Ectodermal cell (in vitro differentiated cells): ENCODE measurements around the gene TGFB1.

Experiments used
- H3K27ac ChIP-seq: 2 replicates; pipeline ENCODE4 v1.7.0; 2013; ENCODE audit warnings: mild to moderate bottlenecking, low read depth, low read length; ENCODE audit not compliant: insufficient read depth, poor library complexity, severe bottlenecking
- H3K27me3 ChIP-seq: 2 replicates; pipeline ENCODE4 v1.7.0; 2013; ENCODE audit warnings: mild to moderate bottlenecking, low read length; ENCODE audit not compliant: insufficient read depth, control insufficient read depth, poor library complexity, severe bottlenecking
- H3K36me3 ChIP-seq: one replicate; pipeline ENCODE4 v1.7.0; 2013; ENCODE audit warnings: low read length; ENCODE audit not compliant: control insufficient read depth, insufficient read depth
- H3K4me1 ChIP-seq: one replicate; pipeline ENCODE4 v1.7.0; 2013; ENCODE audit warnings: low read length; ENCODE audit not compliant: control insufficient read depth, insufficient read depth
- H3K4me3 ChIP-seq: 2 replicates; pipeline ENCODE4 v1.7.0; 2013; ENCODE audit warnings: low read depth, low read length, control low read depth; ENCODE audit not compliant: insufficient read depth
- H3K9me3 ChIP-seq: 2 replicates; pipeline ENCODE4 v1.7.0; 2013; ENCODE audit warnings: mild to moderate bottlenecking, low read length, moderate library complexity; ENCODE audit not compliant: control insufficient read depth
- WGBS, 2 experiments: methylation state at CpG; one replicate each; pipeline ENCODE4 v1.1.7; 2013; ENCODE audit warnings: missing lambda C conversion rate in 2 of 2; 5-methylcytosine and 5-hydroxymethylcytosine counted together

TGFB1 gene

DNA sequence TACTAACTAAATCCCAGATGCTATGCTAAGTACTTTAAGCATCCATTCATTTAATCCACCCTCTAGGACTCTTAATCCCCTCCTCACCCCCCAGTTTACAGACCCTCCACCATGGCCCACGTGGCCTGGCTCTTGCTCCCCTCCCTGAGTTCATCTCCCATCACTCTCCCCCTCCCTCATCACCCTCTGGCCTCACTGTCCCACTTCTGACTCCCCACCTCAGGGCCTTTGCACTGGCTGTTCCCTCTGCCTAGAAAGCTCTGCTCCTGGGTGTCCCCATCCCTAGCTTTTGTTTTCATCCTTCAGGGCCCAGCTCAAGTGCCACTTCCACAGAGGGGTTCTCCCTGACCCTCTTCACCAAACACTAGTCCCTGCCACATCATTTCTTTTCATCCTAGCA, 6.0 kb upstream of the TGFB1 start:
- Histone ChIP-seq H3K4me3 (no peak overlapping the region), H3K9me3 (no peaks in the 10 kb centered on the region), H3K27me3 (no peaks in the 10 kb centered on the region), H3K4me1 (peaks cover 6% of the 10 kb centered on the region), H3K36me3 (no peaks in the 10 kb centered on the region), H3K27ac (no peak overlapping the region)
- WGBS, 2 experiments = 88% methylated on average over 1 of the region's 1 CpG

DNA sequence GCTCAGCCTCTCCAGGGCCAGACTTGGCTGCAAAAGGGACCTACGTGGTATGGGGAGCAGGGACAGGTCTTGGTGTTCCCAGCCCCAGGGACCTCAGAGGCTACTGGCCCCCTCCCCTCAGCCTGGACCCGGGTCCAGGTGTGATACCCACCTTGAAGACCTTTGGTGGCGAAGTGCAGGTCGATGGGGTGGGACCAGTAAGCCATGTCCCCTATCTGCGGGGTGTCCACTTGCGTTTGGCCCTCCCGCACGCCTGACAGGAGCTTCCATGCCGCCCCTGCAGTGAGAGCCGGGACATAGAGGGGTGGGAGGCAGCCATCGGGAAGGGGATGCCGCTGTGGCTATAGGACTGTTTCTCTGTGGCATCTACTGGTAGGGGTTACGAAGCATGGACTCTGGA, 4.0 kb upstream of the TGFB1 start:
- no peaks in the 10 kb centered on the region for H3K36me3 ChIP-seq
- peaks cover 4% of the 10 kb centered on the region for H3K4me1 ChIP-seq
- H3K27me3 ChIP-seq = peaks cover 17% of the 10 kb centered on the region
- H3K27ac ChIP-seq = no peak overlapping the region
- H3K9me3 ChIP-seq = no peaks in the 10 kb centered on the region
- WGBS, 2 experiments = 94% methylated on average over 13 of the region's 13 CpGs
- H3K4me3 ChIP-seq = no peak overlapping the region

DNA sequence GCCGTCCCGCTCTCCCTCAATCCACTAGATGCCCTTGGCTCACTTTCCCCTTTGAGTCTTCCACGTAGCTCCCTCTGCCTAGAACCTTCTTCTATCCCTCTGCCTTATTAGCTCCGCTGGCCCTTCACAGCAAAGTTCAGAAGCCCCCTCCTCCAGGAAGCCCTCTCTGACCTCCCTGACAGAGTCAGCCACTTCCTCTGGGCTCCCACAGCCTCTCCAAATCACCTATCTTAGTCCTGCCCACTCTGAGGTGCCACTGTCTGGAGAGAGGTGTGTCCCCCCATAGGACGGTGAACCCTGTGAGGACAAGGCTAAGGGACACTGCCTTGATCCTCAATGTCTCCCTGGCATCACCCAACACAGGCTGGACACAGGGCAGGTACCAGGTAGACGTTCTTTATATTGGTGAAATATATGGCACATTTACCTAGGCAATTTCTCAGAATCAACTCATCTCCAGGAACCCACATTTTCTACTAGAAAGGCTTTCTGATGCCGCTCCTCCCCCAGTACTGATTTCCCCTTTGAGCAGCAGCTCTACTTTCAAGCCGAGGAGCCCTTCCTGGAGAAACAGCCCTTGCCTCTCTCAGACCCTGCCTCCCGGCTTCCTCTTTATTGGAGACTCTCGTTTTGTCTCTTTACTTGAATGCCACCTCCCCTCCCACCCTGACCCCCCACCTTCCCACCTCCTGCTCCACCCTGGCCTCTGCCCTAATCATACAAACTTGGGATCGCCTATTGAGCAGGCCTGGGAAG, 3.4 kb upstream of the TGFB1 start:
- Histone ChIP-seq H3K9me3 (no peaks in the 10 kb centered on the region), H3K4me1 (peaks cover 9% of the 10 kb centered on the region), H3K36me3 (no peaks in the 10 kb centered on the region), H3K27me3 (peaks cover 23% of the 10 kb centered on the region), H3K27ac (no peak overlapping the region), H3K4me3 (no peak overlapping the region)
- WGBS, 2 experiments = 85 to 86% methylated on average over 11 of the region's 11 CpGs

DNA sequence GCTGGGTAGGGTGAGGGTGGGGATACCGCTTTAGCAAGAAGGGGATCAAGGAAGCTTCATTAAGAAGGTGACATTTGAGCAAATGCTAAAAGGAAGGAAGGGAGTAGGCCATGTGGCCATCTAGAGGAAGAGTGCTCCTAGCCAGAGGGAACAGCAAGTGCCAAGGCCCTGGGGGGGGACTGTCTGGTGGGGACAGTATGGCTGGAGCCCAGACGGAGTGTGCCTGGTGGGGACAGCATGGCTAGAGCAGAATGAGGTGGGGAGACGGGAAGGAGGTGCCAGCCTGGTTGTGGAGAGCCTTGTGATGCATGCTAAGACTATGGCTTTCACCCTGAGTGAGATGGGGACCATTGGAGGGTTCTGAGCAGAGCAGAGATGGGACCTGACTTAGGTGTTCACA, 2.1 kb upstream of the TGFB1 start:
- no peaks in the 10 kb centered on the region for H3K9me3 ChIP-seq
- H3K4me1 ChIP-seq = peaks cover 18% of the 10 kb centered on the region
- H3K36me3 ChIP-seq = no peaks in the 10 kb centered on the region
- H3K27ac ChIP-seq = no peak overlapping the region
- peaks cover 36% of the 10 kb centered on the region for H3K27me3 ChIP-seq
- 82 to 89% methylated on average over 3 of the region's 3 CpGs for WGBS, 2 experiments
- no peak overlapping the region for H3K4me3 ChIP-seq

DNA sequence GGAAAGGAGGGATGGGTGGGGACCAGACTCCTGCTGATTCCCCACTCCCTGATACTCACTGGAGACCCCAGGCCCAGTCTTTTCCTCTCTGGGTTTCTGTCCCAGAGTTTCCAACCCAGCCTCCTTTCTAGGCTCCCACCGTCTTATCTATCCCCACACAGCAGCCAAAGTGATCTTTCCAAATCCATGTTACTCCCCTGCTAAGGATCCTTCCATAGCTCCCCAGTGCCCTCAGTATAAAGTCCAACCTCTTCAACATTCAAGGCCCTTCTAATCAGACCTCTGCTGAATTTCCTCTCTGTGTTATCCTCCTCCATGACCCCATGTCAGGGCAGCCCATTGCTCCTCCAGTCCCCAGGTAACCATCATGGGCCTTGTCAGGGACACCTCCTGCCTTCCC, 1.3 kb upstream of the TGFB1 start:
- H3K4me3 ChIP-seq = no peak overlapping the region
- H3K4me1 ChIP-seq = peaks cover 19% of the 10 kb centered on the region
- peaks cover 44% of the 10 kb centered on the region for H3K27me3 ChIP-seq
- 95% methylated on average over 1 of the region's 1 CpG for WGBS, 2 experiments
- H3K36me3 ChIP-seq = no peaks in the 10 kb centered on the region
- H3K9me3 ChIP-seq = no peaks in the 10 kb centered on the region
- no peak overlapping the region for H3K27ac ChIP-seq

DNA sequence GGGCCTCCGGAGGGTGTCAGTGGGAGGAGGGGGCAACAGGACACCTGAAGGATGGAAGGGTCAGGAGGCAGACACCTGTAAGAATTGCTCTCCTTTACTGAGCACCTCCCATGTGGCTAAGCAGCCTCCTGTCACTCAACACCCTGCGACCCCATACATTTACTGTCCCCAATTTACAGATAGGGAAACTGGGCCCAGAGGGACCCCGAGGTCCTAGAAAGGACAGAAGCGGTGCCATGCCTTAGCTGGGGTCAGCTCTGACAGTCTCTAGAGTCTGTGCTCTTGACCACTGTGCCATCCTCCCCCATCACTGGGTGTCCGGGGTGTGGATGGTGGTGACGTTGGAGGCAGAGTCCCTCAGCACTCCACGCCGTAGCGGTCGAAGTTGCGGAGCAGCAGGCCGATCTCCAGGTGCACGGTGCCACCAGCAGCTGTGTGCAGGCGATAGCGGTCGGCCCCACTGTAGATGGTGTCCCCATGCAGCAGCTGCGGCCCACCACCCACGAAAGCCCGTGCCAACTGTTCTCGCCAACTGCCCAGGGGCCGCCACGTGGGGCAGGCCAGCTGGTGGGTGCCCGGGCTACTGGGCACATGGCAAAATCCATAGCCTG, 726 bp upstream of the TGFB1 start:
- Histone ChIP-seq H3K27me3 (peaks cover 50% of the 10 kb centered on the region), H3K9me3 (no peaks in the 10 kb centered on the region), H3K4me3 (peak overlapping the region; percentile 55)

DNA sequence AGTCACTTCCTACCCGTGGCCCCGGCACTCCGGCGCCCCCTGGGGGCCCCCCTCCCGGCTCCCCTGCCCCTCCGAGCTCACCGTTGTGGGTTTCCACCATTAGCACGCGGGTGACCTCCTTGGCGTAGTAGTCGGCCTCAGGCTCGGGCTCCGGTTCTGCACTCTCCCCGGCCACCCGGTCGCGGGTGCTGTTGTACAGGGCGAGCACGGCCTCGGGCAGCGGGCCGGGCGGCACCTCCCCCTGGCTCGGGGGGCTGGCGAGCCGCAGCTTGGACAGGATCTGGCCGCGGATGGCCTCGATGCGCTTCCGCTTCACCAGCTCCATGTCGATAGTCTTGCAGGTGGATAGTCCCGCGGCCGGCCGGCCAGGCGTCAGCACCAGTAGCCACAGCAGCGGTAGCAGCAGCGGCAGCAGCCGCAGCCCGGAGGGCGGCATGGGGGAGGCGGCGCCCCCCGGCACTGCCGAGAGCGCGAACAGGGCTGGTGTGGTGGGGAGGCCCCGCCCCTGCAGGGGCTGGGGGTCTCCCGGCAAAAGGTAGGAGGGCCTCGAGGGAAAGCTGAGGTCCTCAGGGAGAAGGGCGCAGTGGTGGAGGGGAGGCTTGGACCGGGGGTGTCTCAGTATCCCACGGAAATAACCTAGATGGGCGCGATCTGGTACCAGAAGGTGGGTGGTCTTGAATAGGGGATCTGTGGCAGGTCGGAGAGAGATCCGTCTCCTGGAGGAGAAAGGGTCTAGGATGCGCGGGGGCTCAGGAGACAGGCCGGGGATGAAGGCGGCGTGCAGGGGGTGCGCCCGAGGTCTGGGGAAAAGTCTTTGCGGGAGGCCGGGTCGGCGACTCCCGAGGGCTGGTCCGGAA, 885 bp downstream of the TGFB1 start:
- H3K9me3 ChIP-seq = no peaks in the 10 kb centered on the region
- peak overlapping the region; percentile 55 for H3K4me3 ChIP-seq
- no peak overlapping the region for H3K27ac ChIP-seq
- 1% methylated on average over 71 of the region's 71 CpGs for WGBS, 2 experiments
- H3K27me3 ChIP-seq = peaks cover 53% of the 10 kb centered on the region
- H3K36me3 ChIP-seq = no peaks in the 10 kb centered on the region
- peaks cover 19% of the 10 kb centered on the region for H3K4me1 ChIP-seq

More for the DNA sequence above, 726 bp upstream of the TGFB1 start:
- Histone ChIP-seq H3K36me3 (no peaks in the 10 kb centered on the region), H3K27ac (no peak overlapping the region), H3K4me1 (peaks cover 19% of the 10 kb centered on the region)
- WGBS, 2 experiments = 90 to 92% methylated on average over 23 of the region's 23 CpGs

DNA sequence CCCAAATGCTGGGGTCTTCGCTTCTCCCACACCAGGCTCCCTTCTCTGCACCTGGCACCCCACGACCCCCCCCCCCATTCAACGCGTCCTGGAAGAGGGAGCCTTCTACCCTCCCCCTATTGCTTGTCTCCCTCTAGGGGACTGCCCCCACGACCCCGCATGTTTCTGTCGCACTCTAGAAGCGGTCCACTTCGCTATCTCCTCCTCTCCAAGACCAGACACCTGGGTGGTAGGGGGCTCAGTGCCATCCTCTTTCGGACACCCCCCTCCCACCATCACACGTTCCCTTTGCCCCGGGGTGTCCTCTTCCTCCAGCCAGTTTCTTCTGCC, 1.5 kb downstream of the TGFB1 start:
- Histone ChIP-seq H3K4me3 (peak overlapping the region; percentile 55), H3K27ac (no peak overlapping the region), H3K9me3 (no peaks in the 10 kb centered on the region), H3K36me3 (no peaks in the 10 kb centered on the region), H3K4me1 (peaks cover 19% of the 10 kb centered on the region), H3K27me3 (peaks cover 53% of the 10 kb centered on the region)
- WGBS, 2 experiments = 0 to 1% methylated on average over 12 of the region's 12 CpGs

DNA sequence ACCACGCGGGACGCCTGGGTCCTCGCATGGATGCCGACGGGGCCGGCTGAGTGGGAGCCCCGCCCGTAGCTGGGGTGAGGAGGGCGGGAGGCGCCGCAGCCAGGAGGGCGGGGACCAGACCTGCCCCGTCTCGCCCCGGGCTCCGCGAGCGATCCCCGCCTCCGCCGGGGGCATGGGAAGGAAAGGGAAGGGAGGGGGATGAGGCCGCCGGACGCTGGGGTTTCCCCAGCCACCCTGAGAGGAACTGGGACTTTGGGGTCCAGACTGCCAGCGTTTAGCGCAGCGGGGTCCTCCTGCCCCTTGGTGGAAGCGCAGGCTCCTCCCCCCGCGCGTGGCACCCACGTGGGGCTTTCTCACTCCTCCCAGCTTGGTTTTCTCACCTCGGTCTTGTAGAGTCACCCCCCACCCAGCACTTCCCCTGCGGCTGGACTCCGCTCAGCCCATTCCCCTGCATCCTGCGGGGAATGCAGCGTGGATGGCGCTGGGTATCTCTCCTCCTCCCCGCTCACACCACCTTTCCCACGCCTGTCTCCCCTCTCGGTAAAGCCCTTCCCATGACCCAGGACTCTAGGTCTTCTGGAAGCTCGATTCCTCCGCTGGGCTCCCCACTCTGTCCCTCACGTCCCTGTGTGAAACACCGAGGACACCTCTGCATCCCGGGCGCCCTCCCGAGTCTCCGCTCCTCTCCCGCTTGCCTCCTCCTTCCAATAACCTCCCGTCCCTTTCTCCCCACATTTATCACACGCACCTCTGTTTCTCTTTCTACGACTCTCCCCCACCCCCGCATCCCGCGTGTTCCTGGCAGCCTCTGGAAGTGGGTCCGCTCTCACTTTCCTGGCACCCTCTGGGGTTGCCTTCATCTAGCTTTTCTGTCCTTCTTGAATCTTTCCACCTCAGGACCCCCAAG, 2.1 kb downstream of the TGFB1 start:
- Histone ChIP-seq H3K36me3 (no peaks in the 10 kb centered on the region), H3K27ac (no peak overlapping the region), H3K9me3 (no peaks in the 10 kb centered on the region), H3K4me3 (peak overlapping the region; percentile 55), H3K4me1 (peaks cover 19% of the 10 kb centered on the region), H3K27me3 (peaks cover 53% of the 10 kb centered on the region)
- 1% methylated on average over 58 of the region's 58 CpGs for WGBS, 2 experiments
